ENCODE measurements around the gene TRAPPC2. TPM values are rescaled to one million over a fixed set of nuclear protein-coding genes. Genes with fewer than 3 reads are reported as not detected.

TRAPPC2 gene
- total and polyA plus RNA-seq, 9 of the 15 experiments (the other 6 are each of a cell fraction or from before 2014, with no cell fraction given) = 10.3 to 30.6 (median 18.6) TPM

DNA sequence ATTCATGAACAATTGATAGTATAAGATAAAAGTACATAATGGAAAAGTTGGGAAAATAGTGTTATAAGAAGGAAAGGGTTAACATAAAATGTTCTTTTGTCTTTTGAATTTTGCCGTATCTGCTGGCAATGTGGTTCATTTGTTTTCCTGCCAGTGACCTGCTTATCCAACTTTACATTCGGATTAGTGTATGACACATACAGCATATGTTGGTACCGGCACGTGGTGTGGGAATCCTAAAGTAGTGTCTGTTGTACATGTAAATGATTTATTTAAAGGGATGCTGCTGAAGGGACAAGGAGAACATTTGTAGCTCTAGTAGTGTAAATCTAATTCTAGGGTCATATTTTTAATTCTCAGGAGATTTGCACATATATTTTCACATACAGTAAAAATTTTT, 34.0 kb downstream of the TRAPPC2 start:
- intact Hi-C loops (cut with micrococcal nuclease) = no loop called here
- FAIRE-seq = no peak
- 77% methylated on average over 4 of the region's 4 CpGs for WGBS (ENCODE audit: insufficient coverage, low coverage, missing lambda C conversion rate)
- Histone ChIP-seq H4K20me1 (replicated peaks; ENCODE audit: control insufficient read depth, insufficient read depth, low read length) (peaks cover 13% of the 10 kb centered on the region; the same call in 1 of the 2 replicates), H3K4me1 (replicated peaks in 1 of 2; ENCODE audit: control insufficient read depth in 2 of 2, insufficient read depth in 2 of 2, low read length in 2 of 2) (peaks cover 4 to 44% of the 10 kb centered on the region in 2 experiments), H2AFZ (ENCODE audit: low read depth, low read length) (no peak overlapping the region), H3K4me2 (ENCODE audit: insufficient read depth, low read length) (no peak overlapping the region), H3K36me3 (ENCODE audit: control insufficient read depth, insufficient read depth, low read length) (peaks cover 22% of the 10 kb centered on the region; the same call in 2 of the 3 replicates), H3K9me1 (ENCODE audit: control insufficient read depth, insufficient read depth, low read length) (no peaks in the 10 kb centered on the region), H3K9me3 (replicated peaks; ENCODE audit: control insufficient read depth, insufficient read depth, low read depth, low read length) (no peaks in the 10 kb centered on the region), H3K79me2 (ENCODE audit: control insufficient read depth, insufficient read depth, low read length) (peaks cover 93% of the 10 kb centered on the region), H3K9ac (ENCODE audit: insufficient read depth in 1 of 2, low read depth in 2 of 2, low read length in 2 of 2) (no peak overlapping the region), H3K27me3 (ENCODE audit: control insufficient read depth in 2 of 2, insufficient read depth in 2 of 2, low read length in 2 of 2) (no peaks in the 10 kb centered on the region), H3K4me3 (no peak overlapping the region), H3K27ac (ENCODE audit: extremely low read depth, low read depth, low read length) (no peak overlapping the region)
- CTCF ChIA-PET (ENCODE audit: low intra/inter-chr PET ratio) = no interaction called here
- in situ Hi-C loops (cut with MboI) = no loop called here
- TF ChIP-seq ELF1 (tag; IDR thresholded peaks at IDR 0.05) = no peak
- TF ChIP-seq FIP1L1 (IDR thresholded peaks at IDR 0.05; ENCODE audit: low read depth, low read length, poor library complexity, severe bottlenecking) = no peak
- TF ChIP-seq ETS2 (tag; IDR thresholded peaks at IDR 0.05; ENCODE audit: borderline replicate concordance, poor library complexity, severe bottlenecking) = no peak
- no peak for TF ChIP-seq RBFOX2 (IDR thresholded peaks at IDR 0.05; ENCODE audit: low read depth, low read length)
- no peak for TF ChIP-seq MBD1 (CRISPR knock-in tag; IDR thresholded peaks at IDR 0.05)
- TF ChIP-seq ZNF165 (CRISPR knock-in tag; IDR thresholded peaks at IDR 0.05; ENCODE audit: borderline replicate concordance) = no peak
- TF ChIP-seq BACH1 (tag; IDR thresholded peaks at IDR 0.05) = no peak
- TF ChIP-seq HMGN3 (IDR thresholded peaks at IDR 0.05; ENCODE audit: borderline replicate concordance, extremely low read depth, insufficient read length, low read depth, low read length) = no peak
- no peak for TF ChIP-seq MTA3 (IDR thresholded peaks at IDR 0.05; ENCODE audit: borderline replicate concordance)
- TF ChIP-seq KLF10 (CRISPR knock-in tag; IDR thresholded peaks at IDR 0.05) = no peak
- TF ChIP-seq, protein P1, sequence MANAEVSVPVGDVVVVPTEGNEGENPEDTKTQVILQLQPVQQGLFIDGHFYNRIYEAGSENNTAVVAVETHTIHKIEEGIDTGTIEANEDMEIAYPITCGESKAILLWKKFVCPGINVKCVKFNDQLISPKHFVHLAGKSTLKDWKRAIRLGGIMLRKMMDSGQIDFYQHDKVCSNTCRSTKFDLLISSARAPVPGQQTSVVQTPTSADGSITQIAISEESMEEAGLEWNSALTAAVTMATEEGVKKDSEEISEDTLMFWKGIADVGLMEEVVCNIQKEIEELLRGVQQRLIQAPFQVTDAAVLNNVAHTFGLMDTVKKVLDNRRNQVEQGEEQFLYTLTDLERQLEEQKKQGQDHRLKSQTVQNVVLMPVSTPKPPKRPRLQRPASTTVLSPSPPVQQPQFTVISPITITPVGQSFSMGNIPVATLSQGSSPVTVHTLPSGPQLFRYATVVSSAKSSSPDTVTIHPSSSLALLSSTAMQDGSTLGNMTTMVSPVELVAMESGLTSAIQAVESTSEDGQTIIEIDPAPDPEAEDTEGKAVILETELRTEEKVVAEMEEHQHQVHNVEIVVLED (CRISPR knock-in tag; IDR thresholded peaks at IDR 0.05) = no peak
- no peak for TF ChIP-seq CHD2 (IDR thresholded peaks at IDR 0.05; ENCODE audit: low read depth, low read length)
- no peak for TF ChIP-seq FOXK1 (CRISPR knock-in tag; IDR thresholded peaks at IDR 0.05; ENCODE audit: borderline replicate concordance)
- no peak for TF ChIP-seq RAD21 (CRISPR knock-in tag; conservative IDR thresholded peaks at IDR 0.05 in 1 of 2, IDR thresholded peaks at IDR 0.05 in 1 of 2)
- TF ChIP-seq POLR2AphosphoS2 (IDR thresholded peaks at IDR 0.05; ENCODE audit: low read length) = no peak
- no peak for TF ChIP-seq ZNF232 (CRISPR knock-in tag; IDR thresholded peaks at IDR 0.05)
- DNase-seq (ENCODE audit: extremely low read depth in 1 of 4, low spot score in 3 of 4) = no peak
- no peak for ATAC-seq
- POLR2A ChIA-PET = no interaction called here
- no TSS peak for BruUV-seq (replicated peaks)

Measured in K562 (cell line).